ENCODE measurements around the gene FTL. TPM values are rescaled to one million over a fixed set of nuclear protein-coding genes. Genes with fewer than 3 reads are reported as not detected.

FTL gene
- total RNA-seq, 2 donors from 2014 or later: 1,784 to 3,181 TPM

- Histone ChIP-seq H3K4me1 (ENCODE audit: control insufficient read depth, insufficient read depth, low read length) (no peaks in the 10 kb centered on the region), H3K27ac (ENCODE audit: low read depth, low read length) (no peak overlapping the region), H3K4me3 (ENCODE audit: low read length) (no peak overlapping the region), H3K36me3 (ENCODE audit: control insufficient read depth, insufficient read depth, low read length) (peaks cover 46% of the 10 kb centered on the region), H3K27me3 (ENCODE audit: control insufficient read depth, insufficient read depth, low read length, poor library complexity, severe bottlenecking) (no peaks in the 10 kb centered on the region), H3K9me3 (ENCODE audit: control insufficient read depth, low read length) (no peaks in the 10 kb centered on the region), H3K9ac (ENCODE audit: extremely low read depth, low read length, poor library complexity, severe bottlenecking) (no peak overlapping the region)
- Mint-ChIP-seq H3K4me3 (no peak overlapping the region), H3K27me3 (ENCODE audit: insufficient read depth) (no peaks in the 10 kb centered on the region), H3K36me3 (ENCODE audit: low read depth) (peaks cover 31% of the 10 kb centered on the region), H3K27ac (no peak overlapping the region), H3K4me1 (no peaks in the 10 kb centered on the region), H3K9me3 (no peaks in the 10 kb centered on the region)
- no peak for DNase-seq
- TF ChIP-seq CTCF (conservative IDR thresholded peaks at IDR 0.05): no peak
- WGBS, 2 experiments (ENCODE audit: insufficient coverage in 1 of 2, insufficient read length in 1 of 2): 96 to 97% methylated on average over 15 to 22 of the region's 22 CpGs
Observed at GRCh38 chr19:49006905-49007304, 41.8 kb downstream of the FTL start.

GRCh38 chr19:49009828-49010227 lies 44.7 kb downstream of the FTL start:
- Histone ChIP-seq H3K4me1 (ENCODE audit: control insufficient read depth, insufficient read depth, low read length) (no peaks in the 10 kb centered on the region), H3K36me3 (ENCODE audit: control insufficient read depth, insufficient read depth, low read length) (peaks cover 22% of the 10 kb centered on the region), H3K9me3 (ENCODE audit: control insufficient read depth, low read length) (no peaks in the 10 kb centered on the region), H3K4me3 (ENCODE audit: low read length) (no peak overlapping the region), H3K27me3 (ENCODE audit: control insufficient read depth, insufficient read depth, low read length, poor library complexity, severe bottlenecking) (no peaks in the 10 kb centered on the region), H3K9ac (ENCODE audit: extremely low read depth, low read length, poor library complexity, severe bottlenecking) (no peak overlapping the region), H3K27ac (ENCODE audit: low read depth, low read length) (no peak overlapping the region)
- Mint-ChIP-seq H3K27ac (no peak overlapping the region), H3K4me3 (no peak overlapping the region), H3K4me1 (no peaks in the 10 kb centered on the region), H3K36me3 (ENCODE audit: low read depth) (peaks cover 39% of the 10 kb centered on the region), H3K9me3 (no peaks in the 10 kb centered on the region), H3K27me3 (ENCODE audit: insufficient read depth) (no peaks in the 10 kb centered on the region)
- no peak for TF ChIP-seq CTCF (conservative IDR thresholded peaks at IDR 0.05)
- no peak for DNase-seq
- WGBS, 2 experiments (ENCODE audit: insufficient coverage in 1 of 2, insufficient read length in 1 of 2): 93 to 99% methylated on average over 14 to 18 of the region's 18 CpGs

GRCh38 chr19:49010453-49010852 lies 45.3 kb downstream of the FTL start:
- Mint-ChIP-seq H3K27ac (no peak overlapping the region), H3K9me3 (no peaks in the 10 kb centered on the region), H3K4me1 (no peaks in the 10 kb centered on the region), H3K27me3 (ENCODE audit: insufficient read depth) (no peaks in the 10 kb centered on the region), H3K4me3 (no peak overlapping the region), H3K36me3 (ENCODE audit: low read depth) (peaks cover 40% of the 10 kb centered on the region)
- DNase-seq: no peak
- Histone ChIP-seq H3K27ac (ENCODE audit: low read depth, low read length) (no peak overlapping the region), H3K4me3 (ENCODE audit: low read length) (no peak overlapping the region), H3K36me3 (ENCODE audit: control insufficient read depth, insufficient read depth, low read length) (peaks cover 22% of the 10 kb centered on the region), H3K4me1 (ENCODE audit: control insufficient read depth, insufficient read depth, low read length) (no peaks in the 10 kb centered on the region), H3K9ac (ENCODE audit: extremely low read depth, low read length, poor library complexity, severe bottlenecking) (no peak overlapping the region), H3K27me3 (ENCODE audit: control insufficient read depth, insufficient read depth, low read length, poor library complexity, severe bottlenecking) (no peaks in the 10 kb centered on the region), H3K9me3 (ENCODE audit: control insufficient read depth, low read length) (no peaks in the 10 kb centered on the region)
- TF ChIP-seq CTCF (conservative IDR thresholded peaks at IDR 0.05): no peak
- WGBS, 2 experiments (ENCODE audit: insufficient coverage in 1 of 2, insufficient read length in 1 of 2): 90 to 91% methylated on average over 13 to 18 of the region's 18 CpGs

Measured in endodermal cell (in vitro differentiated cells).